Spleen (tissue), 7 donors: Measurements from ENCODE around the gene PBX1.

Source experiments
- CTCF ChIP-seq, 11 experiments: fragments of 200-600 bp in 7 of 11; fragments of 450-650 bp in 4 of 11; sonication (generic) in 4 of 11; IDR thresholded peaks in 8 of 11; conservative IDR thresholded peaks in 3 of 11; 1 replicate in 7 of 11; 2 replicates in 4 of 11; pipeline versions ENCODE4 v1.4.0 to v1.8.0; 2016 to 2021; ENCODE audit warnings: antibody characterized with exemption in 11 of 11, inconsistent platforms in 4 of 11, mild to moderate bottlenecking in 1 of 11
- POLR2A ChIP-seq, 3 donors: fragments of 450-650 bp; IDR thresholded peaks; one replicate each; pipeline ENCODE4 v1.5.1; 2017; ENCODE audit warnings: antibody characterized with exemption in 3 of 3, mild to moderate bottlenecking in 1 of 3
- POLR2AphosphoS5 ChIP-seq, 3 donors: sonication (generic); formaldehyde crosslinking; IDR thresholded peaks; one replicate each; pipeline ENCODE4 v1.5.1; 2017; ENCODE audit warnings: antibody characterized with exemption in 3 of 3
- donor health status: DM: no; HTN: no; CAD: no; lungs with moderate emphysema.
- donor health status: DM: no; HTN: no; CAD: no.
- donor health status: DM: no; HTN: no; CAD: no.

- TF ChIP-seq CTCF (IDR thresholded peaks at IDR 0.05 in 8 of 11, conservative IDR thresholded peaks at IDR 0.05 in 3 of 11) (no peak), POLR2AphosphoS5 (IDR thresholded peaks at IDR 0.05) (no peak), POLR2A (IDR thresholded peaks at IDR 0.05) (no peak)
Observed at GRCh38 chr1:164629971-164630370, 71.0 kb downstream of the PBX1 start.
